Mesenchymal stem cell (in vitro differentiated cells and primary cell): ENCODE measurements around the gene SPPL3.

Source experiments
- DNase-seq: peaks from one replicate; pipeline ENCODE4 v3.0.0-alpha.2; 2013
- H2AFZ ChIP-seq: one replicate; pipeline ENCODE4 v1.6.1; 2013; ENCODE audit warnings: low read depth, mild to moderate bottlenecking, control low read depth, inconsistent platforms, low read length, moderate library complexity
- H2AK5ac ChIP-seq: 2 replicates; pipeline ENCODE4 v1.6.1; 2013; ENCODE audit warnings: low read length, moderate library complexity, mild to moderate bottlenecking, inconsistent platforms; ENCODE audit not compliant: severe bottlenecking
- H2BK120ac ChIP-seq: one replicate; pipeline ENCODE4 v1.6.1; 2013; ENCODE audit warnings: low read depth, mild to moderate bottlenecking, inconsistent platforms, low read length, moderate library complexity
- H2BK12ac ChIP-seq, 2 experiments: one replicate each; pipeline ENCODE4 v1.6.1; 2013; ENCODE audit warnings: inconsistent platforms in 2 of 2, low read length in 2 of 2, mild to moderate bottlenecking in 2 of 2, moderate library complexity in 2 of 2, control low read depth in 1 of 2
- H2BK15ac ChIP-seq: one replicate; pipeline ENCODE4 v1.6.1; 2013; ENCODE audit warnings: mild to moderate bottlenecking, low read depth, inconsistent platforms; ENCODE audit not compliant: poor library complexity, severe bottlenecking
- H2BK5ac ChIP-seq: 2 replicates; pipeline ENCODE4 v1.6.1; 2013; ENCODE audit warnings: low read depth, mild to moderate bottlenecking, low read length, control low read depth, inconsistent platforms; ENCODE audit not compliant: poor library complexity, severe bottlenecking
- H3K14ac ChIP-seq, 2 experiments: one replicate each; pipeline ENCODE4 v1.6.1; 2013; ENCODE audit warnings: inconsistent platforms in 2 of 2, low read length in 2 of 2, control low read depth in 1 of 2, mild to moderate bottlenecking in 1 of 2, moderate library complexity in 1 of 2
- H3K18ac ChIP-seq, 2 experiments: one replicate each; pipeline ENCODE4 v1.6.1; 2013; ENCODE audit warnings: inconsistent platforms in 2 of 2, low read length in 2 of 2, control low read depth in 1 of 2, low read depth in 1 of 2, mild to moderate bottlenecking in 1 of 2
- H3K23ac ChIP-seq, 2 experiments: one replicate each; pipeline ENCODE4 v1.6.1; 2013; ENCODE audit warnings: inconsistent platforms in 2 of 2, low read length in 2 of 2, mild to moderate bottlenecking in 2 of 2, moderate library complexity in 2 of 2, control low read depth in 1 of 2
- H3K27ac ChIP-seq: 2 replicates; pipeline ENCODE4 v1.5.1; 2013; ENCODE audit warnings: mild to moderate bottlenecking, moderate library complexity, low read length, control low read depth, inconsistent platforms; ENCODE audit not compliant: poor library complexity, severe bottlenecking
- H3K27me3 ChIP-seq, 2 experiments: 2 replicates each; pipeline versions ENCODE4 v1.6.1 to v1.7.0; 2013; ENCODE audit warnings: low read length in 2 of 2, mild to moderate bottlenecking in 2 of 2, moderate library complexity in 2 of 2, control low read depth in 1 of 2, inconsistent platforms in 1 of 2; ENCODE audit not compliant: control insufficient read depth in 1 of 2, insufficient read depth in 1 of 2
- H3K36me3 ChIP-seq, 2 experiments: 2 replicates each; pipeline versions ENCODE4 v1.6.1 to v1.7.0; 2013; ENCODE audit warnings: low read length in 2 of 2, control low read depth in 1 of 2, inconsistent platforms in 1 of 2, low read depth in 1 of 2, mild to moderate bottlenecking in 1 of 2; ENCODE audit not compliant: insufficient read depth in 2 of 2, control insufficient read depth in 1 of 2
- H3K4ac ChIP-seq, 2 experiments: one replicate each; pipeline ENCODE4 v1.6.1; 2013; ENCODE audit warnings: inconsistent platforms in 2 of 2, low read length in 2 of 2, mild to moderate bottlenecking in 2 of 2, moderate library complexity in 2 of 2, control low read depth in 1 of 2, low read depth in 1 of 2
- H3K4me1 ChIP-seq: 2 replicates; pipeline ENCODE4 v1.6.1; 2013; ENCODE audit warnings: low read depth, low read length, control low read depth; ENCODE audit not compliant: control insufficient read depth, insufficient read depth
- H3K4me2 ChIP-seq: 2 replicates; pipeline ENCODE4 v1.6.1; 2013; ENCODE audit warnings: low read length, mild to moderate bottlenecking, inconsistent platforms; ENCODE audit not compliant: poor library complexity, severe bottlenecking
- H3K4me3 ChIP-seq, 2 experiments: 2 replicates each; pipeline versions ENCODE4 v1.5.1 to v1.7.0; 2013; ENCODE audit warnings: low read length in 2 of 2, mild to moderate bottlenecking in 2 of 2, control low read depth in 1 of 2, low read depth in 1 of 2; ENCODE audit not compliant: insufficient read depth in 1 of 2
- H3K79me1 ChIP-seq: replicated peaks from 2 replicates; pipeline ENCODE4 v1.6.1; 2013; ENCODE audit warnings: mild to moderate bottlenecking, control low read depth, low read length, inconsistent platforms; ENCODE audit not compliant: poor library complexity, severe bottlenecking
- H3K9ac ChIP-seq: 2 replicates; pipeline ENCODE4 v1.7.0; 2013; ENCODE audit warnings: mild to moderate bottlenecking, low read length, moderate library complexity
- H3K9me3 ChIP-seq: 2 replicates; pipeline ENCODE4 v1.7.0; 2013; ENCODE audit warnings: mild to moderate bottlenecking, low read length; ENCODE audit not compliant: control insufficient read depth
- H4K8ac ChIP-seq: one replicate; pipeline ENCODE4 v1.6.1; 2013; ENCODE audit warnings: inconsistent platforms, mild to moderate bottlenecking, low read length, moderate library complexity
- H4K91ac ChIP-seq: one replicate; pipeline ENCODE4 v1.6.1; 2013; ENCODE audit warnings: mild to moderate bottlenecking, low read length, inconsistent platforms
- WGBS: methylation state at CpG from one replicate; pipeline ENCODE4 v1.1.7; 2013; ENCODE audit warnings: mixed read lengths; 5-methylcytosine and 5-hydroxymethylcytosine counted together

The SPPL3 gene

GRCh38 chr12:120790114-120790513 is 114.0 kb downstream of the SPPL3 start:
- no peak overlapping the region for H3K4me3 ChIP-seq
- no peaks in the 10 kb centered on the region for H3K27me3 ChIP-seq
- H3K27ac ChIP-seq, result no peak overlapping the region
- H3K79me1 ChIP-seq, result peaks cover 17% of the 10 kb centered on the region
- no peak overlapping the region for H3K4me2 ChIP-seq
- no peak overlapping the region for H2BK12ac ChIP-seq
- no peak overlapping the region for H2BK120ac ChIP-seq
- no peak overlapping the region for H4K8ac ChIP-seq
- H3K9ac ChIP-seq, result no peak overlapping the region
- no peaks in the 10 kb centered on the region for H3K4me1 ChIP-seq
- no peak overlapping the region for H2AK5ac ChIP-seq
- H2BK5ac ChIP-seq, result no peak overlapping the region
- no peak overlapping the region for H2BK15ac ChIP-seq
- no peak for DNase-seq
- H4K91ac ChIP-seq, result no peak overlapping the region
- no peak overlapping the region for H3K14ac ChIP-seq
- H3K36me3 ChIP-seq, result peaks cover 3 to 22% of the 10 kb centered on the region in 2 experiments
- H3K9me3 ChIP-seq, result peaks cover 10% of the 10 kb centered on the region
- 97% methylated on average over 5 of the region's 5 CpGs for WGBS
- no peak overlapping the region for H3K18ac ChIP-seq
- H3K4ac ChIP-seq, result no peak overlapping the region
- no peak overlapping the region for H2AFZ ChIP-seq
- H3K23ac ChIP-seq, result no peak overlapping the region

- Histone ChIP-seq H3K9ac (no peak overlapping the region), H2AK5ac (no peak overlapping the region), H3K36me3 (peaks cover 3 to 34% of the 10 kb centered on the region in 2 experiments), H3K23ac (no peak overlapping the region), H2BK12ac (no peak overlapping the region), H4K8ac (no peak overlapping the region), H4K91ac (no peak overlapping the region), H3K14ac (no peak overlapping the region), H3K9me3 (no peaks in the 10 kb centered on the region), H3K4ac (no peak overlapping the region), H3K18ac (no peak overlapping the region), H3K79me1 (peaks cover 9% of the 10 kb centered on the region), H2BK5ac (no peak overlapping the region), H3K4me3 (no peak overlapping the region), H3K27me3 (no peaks in the 10 kb centered on the region), H2BK120ac (no peak overlapping the region), H3K4me1 (peaks cover 1% of the 10 kb centered on the region), H2AFZ (no peak overlapping the region), H3K27ac (no peak overlapping the region), H3K4me2 (no peak overlapping the region), H2BK15ac (no peak overlapping the region)
- DNase-seq, result no peak
- 98% methylated on average over 3 of the region's 3 CpGs for WGBS
Observed at GRCh38 chr12:120787889-120788288, 116.3 kb downstream of the SPPL3 start.

- H2BK120ac ChIP-seq, result no peak overlapping the region
- H3K27me3 ChIP-seq, result no peaks in the 10 kb centered on the region
- H3K4ac ChIP-seq, result no peak overlapping the region
- no peak overlapping the region for H3K18ac ChIP-seq
- DNase-seq, result no peak
- H3K9ac ChIP-seq, result no peak overlapping the region
- H4K8ac ChIP-seq, result no peak overlapping the region
- WGBS, result 93% methylated on average over 1 of the region's 3 CpGs
- H3K4me3 ChIP-seq, result no peak overlapping the region
- no peak overlapping the region for H2BK12ac ChIP-seq
- no peaks in the 10 kb centered on the region for H3K9me3 ChIP-seq
- H2BK5ac ChIP-seq, result no peak overlapping the region
- no peak overlapping the region for H2BK15ac ChIP-seq
- H3K27ac ChIP-seq, result no peak overlapping the region
- no peak overlapping the region for H3K4me2 ChIP-seq
- H4K91ac ChIP-seq, result no peak overlapping the region
- H3K4me1 ChIP-seq, result peaks cover 1% of the 10 kb centered on the region
- H2AFZ ChIP-seq, result no peak overlapping the region
- H3K79me1 ChIP-seq, result peaks cover 7% of the 10 kb centered on the region
- H2AK5ac ChIP-seq, result no peak overlapping the region
- peaks cover 8 to 46% of the 10 kb centered on the region in 2 experiments for H3K36me3 ChIP-seq
- H3K14ac ChIP-seq, result no peak overlapping the region
- H3K23ac ChIP-seq, result no peak overlapping the region
Observed at GRCh38 chr12:120784804-120785203, 119.4 kb downstream of the SPPL3 start.

GRCh38 chr12:120783197-120783596 is 121.0 kb downstream of the SPPL3 start:
- WGBS, result 43% methylated on average over 6 of the region's 6 CpGs
- Histone ChIP-seq H2BK120ac (no peak overlapping the region), H3K9ac (no peak overlapping the region), H2BK15ac (no peak overlapping the region), H3K9me3 (no peaks in the 10 kb centered on the region), H4K8ac (no peak overlapping the region), H3K79me1 (peaks cover 8% of the 10 kb centered on the region), H3K4me1 (peaks cover 1% of the 10 kb centered on the region), H3K14ac (no peak overlapping the region), H3K4me2 (no peak overlapping the region), H3K27me3 (no peaks in the 10 kb centered on the region), H3K27ac (peak overlapping the region; percentile 42), H4K91ac (no peak overlapping the region), H2BK5ac (no peak overlapping the region), H3K18ac (no peak overlapping the region), H2BK12ac (no peak overlapping the region), H2AK5ac (no peak overlapping the region), H3K4me3 (no peak overlapping the region), H3K23ac (no peak overlapping the region), H3K36me3 (peaks cover 10 to 52% of the 10 kb centered on the region in 2 experiments), H3K4ac (no peak overlapping the region), H2AFZ (no peak overlapping the region)
- DNase-seq, result peak; percentile 66
